Dermis blood vessel endothelial cell (primary cell): ENCODE data around the gene RNF187. TPM values are rescaled to one million over a fixed set of nuclear protein-coding genes. Genes with fewer than 3 reads are reported as not detected.

Source experiments
- total RNA-seq: library from RNA; depleted of rRNA; stranded (reverse); fragments of >200 nt; gene quantifications from 2 replicates; pipeline ENCODE4 v1.2.3, GENCODE V29; 2014

The RNF187 gene
- total RNA-seq, 1 donor from 2014 or later: 34.7 TPM

Other genes with a start within 250 kb of the RNF187 start
- 19.4 and 20.1 TPM in 2 replicates for gene TRIM11, start 80.5 kb upstream of the RNF187 start, total RNA-seq
- not detected in 2 replicates for gene TRIM17, start 70.5 kb upstream of the RNF187 start, total RNA-seq
- 17.5 and 26.3 TPM in 2 replicates for gene RHOU, start 248.1 kb downstream of the RNF187 start, total RNA-seq